Renal pelvis (tissue), 4 donors: ENCODE data around the gene PCIF1. TPM values are rescaled to one million over a fixed set of nuclear protein-coding genes. Genes with fewer than 3 reads are reported as not detected.
A peak's percentile ranks its signal among the peaks of the same experiment; 100 is the strongest.
"Not testable (repeated sequence)": the region's sequence is repeated elsewhere in the genome, so short reads cannot be mapped to it uniquely, and the experiment has no call there.

Experiments
- DNase-seq: peaks from one replicate; pipeline ENCODE4 v3.0.0-alpha.2; 2013
- polyA plus RNA-seq, 3 donors: library from polyadenylated mRNA; unstranded; fragments of 120-200 nt; gene quantifications; one replicate each; pipeline ENCODE4 v1.2.1, GENCODE V29; 2013; ENCODE audit not compliant: insufficient read length in 3 of 3

The PCIF1 gene
- polyA plus RNA-seq, 3 donors = 46.1 to 56.9 (median 53.1) TPM

GRCh38 chr20:45897692-45898091, 36.8 kb upstream of the PCIF1 start:
- no peak for DNase-seq

DNA sequence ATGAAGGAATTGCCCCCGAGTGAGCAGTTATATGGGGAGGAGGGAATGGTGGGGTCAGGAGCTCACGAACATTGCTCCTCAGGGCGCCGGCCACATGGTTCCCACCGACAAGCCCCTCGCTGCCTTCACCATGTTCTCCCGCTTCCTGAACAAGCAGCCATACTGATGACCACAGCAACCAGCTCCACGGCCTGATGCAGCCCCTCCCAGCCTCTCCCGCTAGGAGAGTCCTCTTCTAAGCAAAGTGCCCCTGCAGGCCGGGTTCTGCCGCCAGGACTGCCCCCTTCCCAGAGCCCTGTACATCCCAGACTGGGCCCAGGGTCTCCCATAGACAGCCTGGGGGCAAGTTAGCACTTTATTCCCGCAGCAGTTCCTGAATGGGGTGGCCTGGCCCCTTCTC, 36.2 kb upstream of the PCIF1 start:
- no peak for DNase-seq

DNA sequence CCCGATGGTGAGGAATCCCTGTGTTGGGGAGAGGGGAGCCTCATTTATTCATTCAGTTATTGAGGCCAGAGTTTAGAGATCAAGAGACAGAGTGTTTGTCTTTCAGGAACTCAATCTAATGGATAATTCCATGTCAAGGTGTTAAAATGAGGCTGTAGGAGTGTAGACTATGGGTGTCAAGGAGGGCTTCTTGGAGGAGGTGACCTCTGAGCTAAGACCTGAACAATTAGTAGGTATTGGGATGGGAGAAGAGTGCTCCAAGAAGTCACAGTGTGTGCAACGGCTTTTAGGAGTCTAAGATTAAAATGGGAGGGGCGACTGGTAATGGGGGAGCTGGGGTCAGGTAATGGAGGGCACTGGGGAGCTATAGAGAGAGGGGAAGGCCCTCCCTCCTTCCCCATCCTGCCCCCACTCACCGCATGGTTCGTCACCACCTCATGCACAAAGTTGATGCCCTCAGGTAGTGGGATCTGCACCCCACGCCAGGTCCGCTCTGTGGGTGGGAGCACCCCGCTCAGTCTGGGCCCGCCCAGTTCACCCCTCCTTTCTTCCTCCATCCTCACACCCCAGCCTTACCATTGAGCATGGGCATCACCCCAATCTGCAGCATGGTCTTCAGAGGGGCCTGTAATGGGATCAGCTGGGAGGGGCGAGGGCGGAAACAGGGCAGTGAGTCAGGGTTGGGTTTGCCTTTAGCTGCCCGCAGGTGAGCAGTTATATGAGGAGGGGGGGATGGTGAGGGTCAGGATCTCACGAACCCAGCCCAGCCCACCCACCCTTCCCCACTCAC, 35.2 kb upstream of the PCIF1 start:
- no peak for DNase-seq

DNA sequence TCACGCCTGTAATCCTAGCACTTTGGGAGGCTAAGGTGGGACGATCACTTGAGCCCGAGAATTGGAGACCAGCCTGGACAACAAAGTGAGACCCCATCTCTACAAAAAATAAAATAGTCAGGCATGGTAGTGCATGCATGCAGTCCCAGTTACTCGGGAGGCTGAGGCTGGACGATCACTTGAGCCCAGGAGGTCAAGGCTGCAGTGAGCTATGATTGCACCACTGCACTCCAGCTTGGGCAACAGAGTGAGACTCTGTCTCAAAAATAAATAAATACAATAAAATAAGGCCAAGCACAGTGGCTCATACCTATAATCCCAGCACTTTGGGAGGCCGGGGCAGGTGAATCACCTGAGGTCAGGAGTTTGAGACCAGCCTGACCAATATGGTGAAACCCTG, 33.2 kb upstream of the PCIF1 start:
- not testable (repeated sequence) for DNase-seq

DNA sequence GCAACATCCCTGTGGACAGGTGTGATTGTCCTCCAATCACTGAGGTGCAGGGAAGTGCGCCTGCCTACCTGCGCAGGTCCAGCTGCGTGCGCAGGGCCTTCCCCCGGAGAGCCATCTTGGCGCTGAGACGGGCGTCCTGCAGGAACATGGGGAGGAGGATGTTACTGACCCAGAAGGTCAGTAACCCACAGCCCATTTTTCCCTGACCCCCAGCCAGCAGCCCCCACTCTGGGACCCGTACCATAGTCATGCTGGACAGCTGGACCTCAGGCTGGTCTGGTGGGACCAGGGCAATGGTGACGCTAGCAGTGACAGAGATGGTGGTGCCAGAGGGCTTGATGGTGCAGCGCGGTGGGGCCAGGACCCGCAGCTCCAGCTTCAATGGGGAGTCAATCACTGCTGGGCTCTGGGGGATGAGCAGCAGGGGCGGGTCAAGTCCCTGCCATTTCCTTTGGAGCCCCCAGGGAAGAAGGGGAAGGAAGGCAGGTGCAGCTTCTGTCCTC, 32.2 kb upstream of the PCIF1 start:
- no peak for DNase-seq

GRCh38 chr20:45904583-45905504, 29.6 kb upstream of the PCIF1 start:
- no peak for DNase-seq

GRCh38 chr20:45905505-45906079, 28.9 kb upstream of the PCIF1 start:
- DNase-seq = no peak

GRCh38 chr20:45907219-45907948, 27.1 kb upstream of the PCIF1 start:
- no peak for DNase-seq

DNA sequence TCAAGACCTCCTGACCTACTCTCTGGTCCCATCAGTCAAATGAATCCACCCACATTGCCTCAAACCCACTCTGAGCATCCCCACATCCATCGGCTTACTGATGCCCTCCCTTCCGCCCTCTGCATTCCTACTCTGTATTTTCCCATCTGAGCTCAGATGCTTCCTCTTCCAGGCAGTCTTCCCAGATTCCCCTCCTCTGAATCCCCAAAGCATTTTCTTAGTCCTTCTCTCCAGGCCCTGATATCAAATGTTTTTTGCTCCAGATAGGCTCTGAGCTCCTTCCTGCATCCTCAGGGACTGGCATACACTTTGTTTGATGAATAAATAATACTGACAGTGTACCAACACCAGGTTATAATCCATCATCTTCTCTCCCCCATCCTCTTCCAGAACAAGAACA, 26.4 kb upstream of the PCIF1 start:
- no peak for DNase-seq

GRCh38 chr20:45909336-45909808, 25.1 kb upstream of the PCIF1 start:
- no peak for DNase-seq

GRCh38 chr20:45909817-45910669, 24.4 kb upstream of the PCIF1 start:
- DNase-seq = no peak

- DNase-seq = peak; percentile 98
These were observed 23.6 kb upstream of the PCIF1 start for GRCh38 chr20:45910670-45911485.

DNA sequence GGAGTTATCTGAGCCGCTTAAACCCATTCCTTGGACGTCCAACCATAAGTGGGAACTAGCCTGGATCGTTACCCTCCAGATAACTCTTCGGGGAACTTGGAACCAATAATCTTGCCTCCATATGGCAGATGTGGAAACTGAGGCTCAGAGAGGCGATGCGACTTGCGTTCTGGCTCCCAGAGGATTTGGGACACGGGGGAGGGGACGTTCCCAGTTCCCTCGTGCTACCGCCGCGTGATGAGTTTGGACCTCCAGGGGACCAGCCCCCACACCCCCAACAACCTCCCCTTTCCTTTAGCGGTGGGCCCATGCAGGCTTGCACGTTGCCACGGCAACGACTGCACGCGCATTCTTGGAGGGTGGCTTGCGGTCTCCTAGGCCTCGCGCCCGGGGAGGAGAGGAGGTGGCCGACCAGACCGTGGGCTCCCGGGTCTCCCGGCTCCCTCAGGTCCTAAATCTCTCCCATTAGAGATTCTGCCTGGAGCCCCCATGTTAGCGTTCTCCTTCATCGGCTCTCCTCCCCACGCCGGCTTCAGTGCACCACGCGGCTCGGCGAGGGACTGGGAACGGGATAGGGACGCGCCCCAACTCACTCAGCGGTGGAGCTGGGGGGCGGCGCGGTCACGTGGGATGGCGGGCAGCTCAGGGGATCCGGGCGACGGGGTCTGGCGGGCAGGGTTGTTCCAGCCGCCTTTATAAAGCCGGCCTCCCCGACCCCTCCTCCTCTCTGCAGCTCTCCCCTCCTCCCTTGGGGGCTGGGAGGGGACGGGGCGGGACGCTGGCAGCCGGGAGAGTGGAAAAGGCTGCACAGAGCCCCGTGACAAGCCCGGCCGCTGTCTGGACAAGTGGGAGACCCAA, 22.8 kb upstream of the PCIF1 start, which contains the start of gene PLTP:
PLTP (minus strand) TSS at position 670 of the 858 bp plus-strand sequence. CDS start 703 bp downstream, outside the sequence.
- peak; percentile 77 for DNase-seq

DNA sequence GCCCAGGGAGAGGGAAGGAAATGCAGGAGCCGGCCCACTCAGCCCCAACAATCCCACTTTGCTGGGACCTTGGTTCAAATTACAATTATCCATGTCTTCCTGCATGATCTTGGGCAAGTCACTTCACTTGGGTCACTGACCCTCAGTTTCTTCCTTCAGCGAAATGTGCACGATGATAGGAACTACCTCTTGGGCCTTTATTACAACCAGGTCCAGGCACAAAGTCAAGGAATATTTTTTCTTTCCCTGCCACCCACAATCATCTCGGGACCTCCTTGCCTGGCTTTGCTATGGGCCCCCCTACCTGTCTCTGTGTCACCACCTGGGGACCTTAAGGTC, 22.2 kb upstream of the PCIF1 start:
- no peak for DNase-seq

GRCh38 chr20:45913116-45913515, 21.4 kb upstream of the PCIF1 start:
- DNase-seq = no peak

GRCh38 chr20:45917790-45918141, 16.7 kb upstream of the PCIF1 start:
- no peak for DNase-seq

GRCh38 chr20:45918182-45918737, 16.2 kb upstream of the PCIF1 start:
- peak; percentile 47 for DNase-seq

DNA sequence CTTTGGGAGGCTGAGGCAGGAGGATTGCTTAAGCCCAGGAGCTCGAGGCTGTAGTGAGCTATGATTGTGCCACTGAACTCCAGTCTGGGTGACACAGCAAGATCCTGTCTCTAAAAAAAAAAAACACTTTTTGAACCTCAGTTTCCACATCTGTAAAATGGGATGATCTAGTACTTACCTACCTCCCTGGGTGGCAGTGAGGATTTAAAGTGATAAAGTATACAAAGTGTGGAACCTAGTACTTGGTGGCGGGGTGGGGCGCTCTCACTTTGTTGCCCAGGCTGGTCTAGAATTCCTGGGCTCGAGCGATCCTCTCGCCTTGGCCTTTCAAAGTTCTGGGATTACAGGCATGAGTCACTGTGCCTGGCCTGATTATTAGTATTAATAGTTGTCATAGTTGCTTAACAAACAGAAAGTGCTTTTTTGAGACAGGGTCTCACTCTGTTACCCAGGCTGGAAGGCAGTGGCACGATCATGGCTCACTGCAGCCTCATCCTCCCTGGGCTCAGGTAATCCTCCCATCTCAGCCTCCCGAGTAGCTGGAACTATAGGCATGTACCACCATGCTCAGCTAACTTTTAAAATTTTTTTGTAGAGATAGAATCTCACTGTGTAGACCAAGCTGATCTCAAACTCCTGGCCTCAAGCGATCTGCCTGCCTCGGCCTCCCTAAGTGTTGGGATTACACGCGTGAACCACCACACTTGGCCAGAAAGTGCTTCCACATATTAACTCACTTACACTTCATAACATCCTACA, 15.5 kb upstream of the PCIF1 start:
- no peak for DNase-seq
